LNCaP clone FGC (cell line): ENCODE data around the gene DPH2.

Source experiments
- DNase-seq: peaks from one replicate; pipeline ENCODE4 v3.0.0-alpha.2; 2011; ENCODE audit warnings: low read depth
- H3K4me3 ChIP-seq: 2 replicates; pipeline ENCODE4 v1.5.1; 2011; ENCODE audit warnings: mild to moderate bottlenecking, low read depth, low read length, control low read depth
- CTCF ChIP-seq: IDR thresholded peaks from 2 replicates; pipeline ENCODE4 v1.5.1; 2012; ENCODE audit warnings: mild to moderate bottlenecking; ENCODE audit not compliant: control insufficient read depth, insufficient read depth; ENCODE audit errors: extremely low read depth

DPH2 gene

DNA sequence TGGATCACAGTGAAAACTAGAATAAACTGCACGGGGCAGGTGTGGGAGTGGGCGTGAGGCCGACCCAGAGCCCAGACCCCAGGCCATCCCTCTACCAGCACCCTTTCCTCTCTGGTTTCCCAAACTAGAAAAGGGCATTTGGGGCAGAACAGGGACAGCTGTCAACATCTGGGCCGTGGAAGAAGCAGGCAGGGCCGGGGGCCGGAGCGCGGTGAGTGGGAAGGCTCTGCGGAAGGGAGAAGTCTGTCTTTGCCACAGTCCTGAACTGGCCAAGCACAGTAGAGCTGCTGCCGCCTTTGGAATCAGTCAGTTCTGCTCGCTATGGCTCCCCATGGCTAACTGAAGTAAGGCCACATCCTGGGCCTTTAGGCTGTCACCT, 28.2 kb downstream of the DPH2 start:
- no peak overlapping the region for H3K4me3 ChIP-seq
- no peak for TF ChIP-seq CTCF
- DNase-seq = no peak

- no peak for TF ChIP-seq CTCF
- H3K4me3 ChIP-seq = no peak overlapping the region
- no peak for DNase-seq
Measured at GRCh38 chr1:43999455-43999854, 29.6 kb downstream of the DPH2 start.

GRCh38 chr1:44000122-44000665, 30.4 kb downstream of the DPH2 start:
- H3K4me3 ChIP-seq = no peak overlapping the region
- no peak for DNase-seq
- TF ChIP-seq CTCF = no peak

DNA sequence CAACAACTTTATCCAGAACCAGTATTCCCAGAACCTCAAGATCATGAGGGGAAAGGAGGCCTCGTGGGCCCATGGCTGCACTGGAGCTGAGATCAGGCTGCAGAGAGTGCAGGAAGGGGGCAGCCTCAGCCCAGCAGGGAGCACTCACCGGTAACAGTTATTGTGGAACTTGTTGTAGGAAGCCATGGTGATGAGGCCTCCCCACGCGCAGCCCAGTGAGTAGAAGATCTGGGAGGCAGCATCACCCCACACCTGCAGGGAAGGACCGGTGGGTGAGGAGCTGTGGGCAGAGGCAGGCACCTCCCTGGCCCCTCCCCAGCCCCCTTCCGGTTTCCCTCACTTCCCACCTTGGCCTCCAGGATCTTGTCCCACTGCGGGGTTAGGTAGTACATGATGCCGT, 32.4 kb downstream of the DPH2 start:
- no peak for DNase-seq
- TF ChIP-seq CTCF = no peak
- no peak overlapping the region for H3K4me3 ChIP-seq

DNA sequence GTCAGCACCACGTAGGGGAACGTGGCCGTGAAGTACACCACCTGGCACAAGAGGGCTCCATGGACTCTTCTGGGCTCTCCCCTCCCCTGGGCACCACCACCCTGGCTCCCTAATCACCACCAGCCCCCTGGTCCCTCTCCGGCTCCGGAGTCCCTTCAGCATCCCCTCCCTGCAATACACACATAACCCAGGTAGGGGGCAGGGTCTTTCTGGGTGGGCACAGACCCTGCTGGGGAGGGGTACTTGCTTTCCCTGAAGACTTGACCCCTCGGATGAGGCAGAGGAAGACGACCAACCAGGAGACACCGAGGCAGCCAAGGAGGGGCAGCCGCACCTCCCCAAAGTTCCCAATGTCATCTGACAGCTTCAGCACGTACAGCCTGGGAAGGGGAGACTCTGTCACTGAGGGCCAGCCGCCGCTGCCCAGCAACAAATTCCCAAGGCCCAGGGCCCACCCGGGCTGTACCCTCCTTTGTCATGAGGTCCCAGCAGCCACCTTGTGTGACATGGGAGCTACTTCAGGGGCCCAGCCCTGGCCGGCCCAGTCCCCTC, 32.9 kb downstream of the DPH2 start:
- no peak overlapping the region for H3K4me3 ChIP-seq
- 0 out of 2 replicates have a peak, but pooled peaks have one; percentile 6 for TF ChIP-seq CTCF
- no peak for DNase-seq

GRCh38 chr1:44008259-44008658, 38.4 kb downstream of the DPH2 start:
- H3K4me3 ChIP-seq = no peak overlapping the region
- no peak for TF ChIP-seq CTCF
- DNase-seq = no peak

DNA sequence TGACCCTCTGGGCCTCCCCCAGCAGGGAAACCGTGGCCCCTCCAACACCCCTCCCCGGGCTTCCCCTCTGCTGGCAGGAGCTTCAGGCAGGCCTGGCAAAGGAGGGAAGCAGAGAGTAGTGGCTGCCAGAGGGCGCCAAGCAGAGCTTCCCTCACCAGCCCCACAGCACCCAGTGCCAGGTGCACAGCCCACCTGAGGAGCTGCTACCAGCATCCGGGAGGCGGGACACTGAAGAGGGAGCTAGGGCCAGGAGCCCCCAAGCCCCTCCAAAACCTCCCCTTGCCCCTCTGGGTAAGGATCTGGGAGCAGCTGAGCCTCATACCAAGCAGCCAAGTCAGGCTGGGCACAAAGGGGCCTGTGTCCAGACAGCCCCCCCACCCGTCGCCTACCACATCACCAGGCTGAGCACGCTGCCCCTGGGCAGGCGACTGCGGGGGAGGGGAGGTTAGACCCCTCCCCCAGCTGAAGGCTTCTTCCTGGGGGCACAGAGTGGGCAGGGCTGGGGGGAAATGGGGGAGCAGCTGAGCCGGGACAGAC, 41.2 kb downstream of the DPH2 start:
- DNase-seq = no peak
- H3K4me3 ChIP-seq = no peak overlapping the region
- TF ChIP-seq CTCF = no peak
